Fibroblast of skin of left quadriceps (primary cell): ENCODE measurements around the gene HDAC5.

Experiments used
- DNase-seq, 2 experiments: peaks; one replicate each; pipeline ENCODE4 v3.0.0-alpha.2; 2013; ENCODE audit warnings: low read depth in 2 of 2

Gene HDAC5

GRCh38 chr17:44029736-44030135 lies 93.7 kb downstream of the HDAC5 start:
- DNase-seq: no peak
